Esophagus muscularis mucosa (tissue), 4 donors: ENCODE results near the gene TMEM247. TPM values are rescaled to one million over a fixed set of nuclear protein-coding genes. Genes with fewer than 3 reads are reported as not detected.

ENCODE experiments used
- DNase-seq: peaks from one replicate; pipeline ENCODE4 v3.0.0-alpha.2; 2017; ENCODE audit errors: extremely low spot score
- H3K27ac ChIP-seq, 4 donors: fragments of 200-600 bp; sonication (generic); replicated peaks in 1 of 4; 1 replicate in 3 of 4; 2 replicates in 1 of 4; pipeline ENCODE4 v1.5.1; 2016 to 2019; ENCODE audit warnings: mild to moderate bottlenecking in 1 of 4
- H3K27me3 ChIP-seq, 4 donors: fragments of 200-600 bp; sonication (generic); one replicate each; pipeline versions ENCODE4 v1.5.1 to v1.6.0; 2016 to 2019
- H3K36me3 ChIP-seq, 4 donors: fragments of 200-600 bp; sonication (generic); one replicate each; pipeline ENCODE4 v1.5.1; 2016 to 2019
- H3K4me1 ChIP-seq, 4 donors: fragments of 200-600 bp; sonication (generic); one replicate each; pipeline ENCODE4 v1.5.1; 2016 to 2019
- H3K4me3 ChIP-seq, 4 donors: fragments of 200-600 bp; sonication (generic); 1 replicate in 2 of 4; 2 replicates in 2 of 4; pipeline ENCODE4 v1.5.1; 2016 to 2019; ENCODE audit warnings: mild to moderate bottlenecking in 4 of 4, moderate library complexity in 1 of 4
- H3K9me3 ChIP-seq, 4 donors: fragments of 200-600 bp; sonication (generic); 1 replicate in 3 of 4; 2 replicates in 1 of 4; pipeline ENCODE4 v1.5.1; 2016 to 2019
- CTCF ChIP-seq, 3 experiments: fragments of 200-600 bp in 2 of 3; fragments of 450-650 bp in 1 of 3; sonication (generic) in 2 of 3; IDR thresholded peaks; one replicate each; pipeline ENCODE4 v1.5.1; 2017 to 2019; ENCODE audit warnings: antibody characterized with exemption in 3 of 3, mild to moderate bottlenecking in 2 of 3, moderate library complexity in 1 of 3
- EP300 ChIP-seq: sonication (generic); formaldehyde crosslinking; IDR thresholded peaks from one replicate; pipeline ENCODE4 v1.6.1; 2017; ENCODE audit warnings: antibody characterized with exemption
- POLR2A ChIP-seq: fragments of 450-650 bp; IDR thresholded peaks from one replicate; pipeline ENCODE4 v1.6.1; 2017; ENCODE audit warnings: antibody characterized with exemption, moderate library complexity, mild to moderate bottlenecking, low read depth
- POLR2AphosphoS5 ChIP-seq, 2 donors: sonication (generic); formaldehyde crosslinking; IDR thresholded peaks; one replicate each; pipeline ENCODE4 v1.6.1; 2017; ENCODE audit warnings: antibody characterized with exemption in 2 of 2
- WGBS: methylation state at CpG from one replicate; pipeline ENCODE4 v1.1.5; 2018; 5-methylcytosine and 5-hydroxymethylcytosine counted together
- intact Hi-C: fragments of 100-400 bp; cut with DNase I; formaldehyde crosslinking; loops from one replicate; pipeline ENCODE4 v1.15.1; 2023
- total RNA-seq, 4 donors: library from RNA; depleted of rRNA; stranded (reverse); fragments of >200 nt; gene quantifications; one replicate each; pipeline versions ENCODE4 v1.1.0 to v1.2.1, GENCODE V29; 2016

The TMEM247 gene
- total RNA-seq, 4 donors from 2014 or later, result not detected

- intact Hi-C loops, result loop anchor here (10.0 kb wide), 2 partner anchors 85 to 805 kb away; no protein-coding TSS in a partner anchor
- Histone ChIP-seq H3K4me1 (peaks cover 0 to 18% (median 11%) of the 10 kb centered on the region in 4 donors), H3K36me3 (no peaks in the 10 kb centered on the region), H3K27me3 (no peaks in the 10 kb centered on the region), H3K9me3 (peaks cover 0 to 6% (median 3%) of the 10 kb centered on the region in 4 donors), H3K27ac (no peak overlapping the region), H3K4me3 (no peak overlapping the region)
- peak; percentile 47 for DNase-seq
- TF ChIP-seq POLR2A (no peak), EP300 (no peak), POLR2AphosphoS5 (IDR thresholded peaks at IDR 0.05) (no peak), CTCF (IDR thresholded peaks at IDR 0.05) (no peak)
Observed at GRCh38 chr2:46449700-46450099, 29.7 kb upstream of the TMEM247 start.

DNA sequence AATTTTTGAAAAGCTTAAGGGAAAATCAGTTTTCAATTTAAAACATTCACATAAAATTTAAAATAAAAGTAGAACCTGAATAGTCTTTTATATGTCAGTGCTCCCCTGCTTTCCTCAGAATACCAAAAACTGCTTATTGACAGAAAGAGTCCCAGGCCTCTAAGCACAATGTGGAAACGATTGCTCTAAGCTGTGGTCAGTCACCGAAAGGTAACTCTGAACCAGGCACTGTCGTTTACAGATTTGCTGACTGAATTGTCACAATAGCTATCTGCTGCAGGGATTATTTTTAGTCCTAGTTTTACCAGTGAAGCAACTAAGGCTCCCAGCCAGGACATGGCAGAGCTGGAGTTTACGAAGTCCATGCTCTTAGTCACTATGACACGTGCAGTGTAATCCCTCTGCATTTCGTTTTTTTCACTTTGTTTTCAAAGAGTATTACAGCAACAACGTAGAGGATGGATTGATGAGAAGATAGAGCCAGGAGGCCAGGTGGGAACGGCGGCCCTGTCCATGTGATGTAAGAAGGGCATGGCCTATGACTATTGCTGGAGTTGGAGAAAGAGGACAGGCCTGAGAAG is 28.1 kb upstream of the TMEM247 start:
- Histone ChIP-seq H3K27ac (peak overlapping the region; percentile 41 to 59 (median 48)), H3K27me3 (no peaks in the 10 kb centered on the region), H3K9me3 (no peaks in the 10 kb centered on the region), H3K4me3 (no peak overlapping the region), H3K4me1 (peaks cover 0 to 18% (median 11%) of the 10 kb centered on the region in 4 donors), H3K36me3 (no peaks in the 10 kb centered on the region)
- intact Hi-C loops, result loop anchor here (10.0 kb wide), 2 partner anchors 86 to 806 kb away; no protein-coding TSS in a partner anchor
- peak; percentile 89 for DNase-seq
- TF ChIP-seq POLR2AphosphoS5 (IDR thresholded peaks at IDR 0.05), result peak; percentile 37 to 44
- no peak for TF ChIP-seq POLR2A
- WGBS, result 64% methylated on average over 9 of the region's 9 CpGs

DNA sequence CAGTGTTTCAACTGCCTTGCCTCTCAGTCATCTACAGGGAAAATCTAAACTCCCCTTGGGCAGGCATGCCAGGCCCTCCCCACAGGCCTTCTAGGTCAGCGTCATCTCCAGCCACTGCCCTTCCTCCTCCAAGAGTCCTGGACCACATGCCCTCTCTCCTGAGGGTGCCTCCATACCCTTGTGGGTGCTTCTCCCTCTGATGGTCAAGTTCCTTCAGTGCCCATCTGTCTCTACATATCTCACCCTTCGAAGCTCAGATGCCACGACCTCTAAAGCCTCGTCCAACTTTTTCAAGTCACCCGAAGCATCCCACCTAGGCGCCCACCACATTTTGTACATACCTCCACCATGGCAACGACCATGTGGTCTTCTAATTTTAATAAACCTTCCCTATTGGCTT is 22.6 kb upstream of the TMEM247 start:
- Histone ChIP-seq H3K27me3 (no peaks in the 10 kb centered on the region), H3K4me3 (no peak overlapping the region), H3K4me1 (peaks cover 15 to 37% (median 35%) of the 10 kb centered on the region in 4 donors), H3K27ac (no peak overlapping the region), H3K9me3 (no peaks in the 10 kb centered on the region), H3K36me3 (no peaks in the 10 kb centered on the region)
- no peak for TF ChIP-seq EP300
- no peak for TF ChIP-seq CTCF (IDR thresholded peaks at IDR 0.05)
- no peak for TF ChIP-seq POLR2A
- no peak for TF ChIP-seq POLR2AphosphoS5 (IDR thresholded peaks at IDR 0.05)
- peak; percentile 75 for DNase-seq
- 95% methylated on average over 7 of the region's 7 CpGs for WGBS
- intact Hi-C loops, result loop anchor here (10.0 kb wide), 2 partner anchors 92 to 812 kb away; no protein-coding TSS in a partner anchor

DNA sequence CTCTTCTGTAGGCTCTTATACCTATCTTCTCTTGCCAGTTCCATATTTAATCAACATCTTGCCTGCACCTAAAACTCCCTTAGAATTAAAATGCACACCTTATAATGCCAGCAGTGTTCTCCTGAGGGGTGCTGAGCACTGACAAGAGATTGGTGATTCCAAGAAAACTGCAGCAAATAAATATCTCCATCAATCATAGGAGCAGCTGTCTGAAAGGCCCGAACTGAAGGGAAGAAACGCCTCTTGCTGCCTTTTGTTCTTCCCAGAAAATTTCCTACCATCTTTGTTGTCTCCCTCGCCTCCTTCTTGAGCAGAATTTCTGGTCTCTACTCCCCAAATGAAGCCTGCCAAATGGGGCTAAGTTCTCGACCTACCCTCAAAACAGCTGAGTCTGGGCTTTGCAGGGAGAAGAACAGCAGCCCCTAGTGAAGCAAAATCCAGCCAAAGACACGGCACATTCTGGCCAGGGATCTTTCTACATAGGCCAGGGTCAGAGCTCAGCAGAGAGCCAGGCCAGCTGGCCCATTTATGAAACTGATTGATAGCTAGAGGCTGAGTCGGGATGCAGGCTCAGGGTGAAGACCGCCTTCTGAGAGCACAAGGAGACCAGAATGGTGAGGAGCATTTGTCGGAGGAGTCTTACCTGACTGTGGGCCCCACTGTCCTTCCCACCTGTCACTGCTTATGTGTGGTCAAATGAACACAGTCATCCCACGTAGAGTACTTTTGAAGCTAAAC is 20.4 kb upstream of the TMEM247 start:
- intact Hi-C loops, result loop anchor here (10.0 kb wide), 2 partner anchors 94 to 814 kb away; no protein-coding TSS in a partner anchor
- peak overlapping the region in 1 of 4 donors; percentile 71 for H3K27ac ChIP-seq

More for the DNA sequence above, 20.4 kb upstream of the TMEM247 start:
- Histone ChIP-seq H3K9me3 (no peaks in the 10 kb centered on the region), H3K4me1 (peaks cover 15 to 33% (median 30%) of the 10 kb centered on the region in 4 donors), H3K4me3 (no peak overlapping the region), H3K27me3 (no peaks in the 10 kb centered on the region), H3K36me3 (no peaks in the 10 kb centered on the region)
- peak; percentile 87 for DNase-seq
- no peak for TF ChIP-seq POLR2A
- no peak for TF ChIP-seq CTCF (IDR thresholded peaks at IDR 0.05)
- TF ChIP-seq EP300, result no peak
- no peak for TF ChIP-seq POLR2AphosphoS5 (IDR thresholded peaks at IDR 0.05)
- 73% methylated on average over 8 of the region's 9 CpGs for WGBS
